ENCODE data around the gene HK1. TPM values are rescaled to one million over a fixed set of nuclear protein-coding genes. Genes with fewer than 3 reads are reported as not detected.

Gene HK1
- total and polyA plus RNA-seq, 10 donors, result 19.0 to 108 (median 63.4) TPM

GRCh38 chr10:69352569-69353264, 74.4 kb downstream of the HK1 start:
- H3K4me1 ChIP-seq, result peaks cover 17 to 43% (median 27%) of the 10 kb centered on the region in 6 donors
- DNase-seq, result no peak
- no peak overlapping the region for H3K4me3 ChIP-seq
- intact Hi-C loops (cut with DNase I; ENCODE audit: low total_unique reads), result no loop called here
- WGBS, 5 donors, result 92 to 99% (median 98%) methylated on average over 4 of the region's 4 CpGs
- peaks cover 0 to 46% (median 0%) of the 10 kb centered on the region in 6 donors for H3K36me3 ChIP-seq
- H3K27ac ChIP-seq, result no peak overlapping the region
- no peaks in the 10 kb centered on the region for H3K27me3 ChIP-seq (replicated peaks in 1 of 7)
- no peaks in the 10 kb centered on the region for H3K9me3 ChIP-seq
- TF ChIP-seq POLR2A (IDR thresholded peaks at IDR 0.05), result no peak
- TF ChIP-seq POLR2AphosphoS5 (IDR thresholded peaks at IDR 0.05), result no peak
- no peak for TF ChIP-seq CTCF (IDR thresholded peaks at IDR 0.05 in 8 of 11, conservative IDR thresholded peaks at IDR 0.05 in 3 of 11)

- WGBS, 5 donors, result 71 to 90% (median 87%) methylated on average over 8 of the region's 8 CpGs
- Histone ChIP-seq H3K4me3 (no peak overlapping the region), H3K27ac (no peak overlapping the region), H3K36me3 (peaks cover 0 to 34% (median 0%) of the 10 kb centered on the region in 6 donors), H3K4me1 (peaks cover 6 to 43% (median 21%) of the 10 kb centered on the region in 6 donors), H3K9me3 (no peaks in the 10 kb centered on the region), H3K27me3 (replicated peaks in 1 of 7) (no peaks in the 10 kb centered on the region)
- no peak for TF ChIP-seq POLR2A (IDR thresholded peaks at IDR 0.05)
- no peak for TF ChIP-seq POLR2AphosphoS5 (IDR thresholded peaks at IDR 0.05)
- TF ChIP-seq CTCF (IDR thresholded peaks at IDR 0.05 in 8 of 11, conservative IDR thresholded peaks at IDR 0.05 in 3 of 11), result no peak
- intact Hi-C loops (cut with DNase I; ENCODE audit: low total_unique reads), result no loop called here
- no peak for DNase-seq
Measured at GRCh38 chr10:69353977-69354635, 75.8 kb downstream of the HK1 start.

GRCh38 chr10:69356187-69356586, 77.9 kb downstream of the HK1 start:
- 89 to 96% (median 94%) methylated on average over 2 of the region's 2 CpGs for WGBS, 5 donors
- H3K9me3 ChIP-seq, result no peaks in the 10 kb centered on the region
- H3K27ac ChIP-seq, result no peak overlapping the region
- H3K36me3 ChIP-seq, result peaks cover 0 to 34% (median 14%) of the 10 kb centered on the region in 6 donors
- no peak for DNase-seq
- TF ChIP-seq POLR2A (IDR thresholded peaks at IDR 0.05) (no peak), POLR2AphosphoS5 (IDR thresholded peaks at IDR 0.05) (no peak), CTCF (IDR thresholded peaks at IDR 0.05 in 8 of 11, conservative IDR thresholded peaks at IDR 0.05 in 3 of 11) (no peak)
- H3K4me1 ChIP-seq, result peaks cover 0 to 48% (median 26%) of the 10 kb centered on the region in 6 donors
- intact Hi-C loops (cut with DNase I; ENCODE audit: low total_unique reads), result no loop called here
- no peaks in the 10 kb centered on the region for H3K27me3 ChIP-seq (replicated peaks in 1 of 7)
- no peak overlapping the region for H3K4me3 ChIP-seq

- Histone ChIP-seq H3K36me3 (peaks cover 0 to 49% (median 24%) of the 10 kb centered on the region in 6 donors), H3K27me3 (replicated peaks in 1 of 7) (no peaks in the 10 kb centered on the region), H3K4me3 (no peak overlapping the region), H3K9me3 (no peaks in the 10 kb centered on the region), H3K4me1 (peaks cover 0 to 53% (median 20%) of the 10 kb centered on the region in 6 donors), H3K27ac (peak overlapping the region in 3 of 8 donors; percentile 24 to 72 (median 65))
- WGBS, 5 donors, result 90 to 96% (median 94%) methylated on average over 12 of the region's 12 CpGs
- intact Hi-C loops (cut with DNase I; ENCODE audit: low total_unique reads), result no loop called here
- TF ChIP-seq POLR2A (IDR thresholded peaks at IDR 0.05) (no peak), POLR2AphosphoS5 (IDR thresholded peaks at IDR 0.05) (no peak), CTCF (IDR thresholded peaks at IDR 0.05 in 8 of 11, conservative IDR thresholded peaks at IDR 0.05 in 3 of 11) (no peak)
- no peak for DNase-seq
Measured at GRCh38 chr10:69358148-69358795, 80.0 kb downstream of the HK1 start.
